ENCODE measurements around the gene FAM200C.

Gene FAM200C

GRCh38 chr5:160363211-160363610 is 36.6 kb downstream of the FAM200C start:
- no peak overlapping the region for H2AFZ ChIP-seq (ENCODE audit: insufficient read depth, low read length, poor library complexity)
- peaks cover 3 to 8% of the 10 kb centered on the region in 2 experiments for H3K4me1 ChIP-seq (ENCODE audit: control insufficient read depth in 1 of 2, insufficient read depth in 2 of 2, low read length in 2 of 2)
- H3K23ac ChIP-seq (ENCODE audit: low read length), result no peak overlapping the region
- no peak overlapping the region for H3K14ac ChIP-seq (ENCODE audit: low read length)
- H3K9ac ChIP-seq (ENCODE audit: low read length), result no peak overlapping the region
- H3K18ac ChIP-seq (ENCODE audit: low read length), result no peak overlapping the region
- no peak overlapping the region for H4K91ac ChIP-seq (ENCODE audit: low read depth, low read length)
- no peak overlapping the region for H3K4me2 ChIP-seq (ENCODE audit: low read length)
- no peak overlapping the region for H3K27ac ChIP-seq (ENCODE audit: low read depth, low read length)
- no peak overlapping the region for H2AK5ac ChIP-seq (ENCODE audit: low read length)
- H3K9me3 ChIP-seq (ENCODE audit: insufficient read depth, low read depth, low read length), result peaks cover 2% of the 10 kb centered on the region
- H3K4me3 ChIP-seq (ENCODE audit: low read depth, low read length), result no peak overlapping the region
- no peaks in the 10 kb centered on the region for H3K27me3 ChIP-seq (ENCODE audit: insufficient read depth, low read length)
- no peak overlapping the region for H3K4ac ChIP-seq (ENCODE audit: low read depth, low read length)
- H3K79me2 ChIP-seq (ENCODE audit: control insufficient read depth, insufficient read depth, low read length, poor library complexity), result no peaks in the 10 kb centered on the region
- H2BK120ac ChIP-seq (ENCODE audit: insufficient read depth, low read length, poor library complexity), result no peak overlapping the region
- H4K12ac ChIP-seq (ENCODE audit: low read depth, low read length), result no peak overlapping the region
- H3K36me3 ChIP-seq (ENCODE audit: control insufficient read depth in 1 of 2, insufficient read depth in 2 of 2, low read length in 2 of 2), result no peaks in the 10 kb centered on the region
- H4K8ac ChIP-seq (ENCODE audit: low read depth, low read length), result no peak overlapping the region
- no peak overlapping the region for H2BK5ac ChIP-seq (ENCODE audit: low read depth, low read length, poor library complexity)
- no CpG with 5 or more reads among the region's 3 CpGs for WGBS (ENCODE audit: extremely low coverage, insufficient coverage, insufficient read length)
- H2BK12ac ChIP-seq (ENCODE audit: low read length), result no peak overlapping the region
- no peaks in the 10 kb centered on the region for H3K79me1 ChIP-seq (ENCODE audit: low read length)
- DNase-seq, result no peak

DNA sequence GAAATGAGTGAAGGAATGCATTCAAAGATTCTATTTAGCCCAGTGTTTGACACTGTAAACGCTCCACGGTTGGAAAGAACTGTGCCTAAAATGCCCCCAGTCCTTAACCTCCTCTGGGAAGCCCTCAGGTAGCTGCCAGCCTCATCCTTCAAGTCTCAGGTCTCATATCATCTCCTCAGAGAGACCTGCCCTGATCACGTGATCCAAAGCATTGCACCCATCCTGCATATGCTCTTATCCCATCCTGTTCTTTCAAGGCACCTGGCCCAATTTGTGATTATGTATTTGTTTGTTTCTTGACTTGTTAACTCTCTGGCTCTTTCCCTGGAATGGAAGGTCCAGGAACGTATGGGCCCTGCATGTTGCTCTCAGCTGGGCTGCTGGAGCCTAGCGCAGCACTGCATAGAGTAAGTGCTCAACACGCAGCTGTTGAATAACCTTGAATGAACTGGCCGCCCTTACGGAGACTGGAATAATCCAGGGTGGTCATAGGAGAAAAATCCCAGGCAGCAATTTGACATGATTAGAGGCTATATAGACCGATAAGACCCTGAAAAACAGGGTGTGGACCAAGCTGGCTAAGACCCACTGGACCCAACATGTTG is 38.1 kb downstream of the FAM200C start:
- no peak overlapping the region for H3K27ac ChIP-seq (ENCODE audit: low read depth, low read length)
- no peak overlapping the region for H2BK12ac ChIP-seq (ENCODE audit: low read length)
- H4K91ac ChIP-seq (ENCODE audit: low read depth, low read length), result no peak overlapping the region
- peaks cover 3 to 8% of the 10 kb centered on the region in 2 experiments for H3K4me1 ChIP-seq (ENCODE audit: control insufficient read depth in 1 of 2, insufficient read depth in 2 of 2, low read length in 2 of 2)
- no peak overlapping the region for H2BK120ac ChIP-seq (ENCODE audit: insufficient read depth, low read length, poor library complexity)
- H3K23ac ChIP-seq (ENCODE audit: low read length), result no peak overlapping the region
- H3K9ac ChIP-seq (ENCODE audit: low read length), result no peak overlapping the region
- no peak overlapping the region for H3K14ac ChIP-seq (ENCODE audit: low read length)
- no peaks in the 10 kb centered on the region for H3K36me3 ChIP-seq (ENCODE audit: control insufficient read depth in 1 of 2, insufficient read depth in 2 of 2, low read length in 2 of 2)
- no peak overlapping the region for H2BK5ac ChIP-seq (ENCODE audit: low read depth, low read length, poor library complexity)
- no peak overlapping the region for H2AFZ ChIP-seq (ENCODE audit: insufficient read depth, low read length, poor library complexity)
- H2AK5ac ChIP-seq (ENCODE audit: low read length), result no peak overlapping the region
- no peak overlapping the region for H3K4me2 ChIP-seq (ENCODE audit: low read length)
- no peak overlapping the region for H3K18ac ChIP-seq (ENCODE audit: low read length)
- no peak overlapping the region for H4K8ac ChIP-seq (ENCODE audit: low read depth, low read length)
- no peak overlapping the region for H3K4ac ChIP-seq (ENCODE audit: low read depth, low read length)
- no peaks in the 10 kb centered on the region for H3K27me3 ChIP-seq (ENCODE audit: insufficient read depth, low read length)
- H4K12ac ChIP-seq (ENCODE audit: low read depth, low read length), result no peak overlapping the region
- H3K79me1 ChIP-seq (ENCODE audit: low read length), result no peaks in the 10 kb centered on the region
- H3K79me2 ChIP-seq (ENCODE audit: control insufficient read depth, insufficient read depth, low read length, poor library complexity), result no peaks in the 10 kb centered on the region
- H3K4me3 ChIP-seq (ENCODE audit: low read depth, low read length), result no peak overlapping the region
- H3K9me3 ChIP-seq (ENCODE audit: insufficient read depth, low read depth, low read length), result no peaks in the 10 kb centered on the region
- no CpG with 5 or more reads among the region's 9 CpGs for WGBS (ENCODE audit: extremely low coverage, insufficient coverage, insufficient read length)
- DNase-seq, result no peak

DNA sequence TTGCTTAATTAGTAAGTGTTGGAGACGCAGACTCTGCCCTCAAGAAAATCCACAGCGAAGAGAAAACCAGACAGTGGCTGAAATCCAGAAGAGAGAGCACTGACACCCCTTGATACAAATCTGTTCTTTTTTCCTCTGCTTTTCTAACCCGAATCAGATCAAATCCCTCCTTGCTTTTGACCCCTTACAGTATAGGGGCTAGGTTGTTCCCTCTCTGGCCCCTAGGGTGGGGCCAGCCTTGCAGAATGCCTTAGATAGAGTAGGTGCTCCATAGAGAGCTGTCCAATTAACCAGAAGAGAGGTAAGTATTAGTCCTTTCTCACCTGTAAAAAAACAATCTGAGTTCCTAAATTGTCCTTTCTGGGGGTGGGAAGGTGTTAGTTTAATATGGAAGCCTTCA is 39.5 kb downstream of the FAM200C start:
- H3K4me3 ChIP-seq (ENCODE audit: low read depth, low read length), result no peak overlapping the region
- H2AK5ac ChIP-seq (ENCODE audit: low read length), result no peak overlapping the region
- no peak overlapping the region for H2BK120ac ChIP-seq (ENCODE audit: insufficient read depth, low read length, poor library complexity)
- no peaks in the 10 kb centered on the region for H3K79me1 ChIP-seq (ENCODE audit: low read length)
- no peak overlapping the region for H3K14ac ChIP-seq (ENCODE audit: low read length)
- H4K12ac ChIP-seq (ENCODE audit: low read depth, low read length), result no peak overlapping the region
- peaks cover 3 to 8% of the 10 kb centered on the region in 2 experiments for H3K4me1 ChIP-seq (ENCODE audit: control insufficient read depth in 1 of 2, insufficient read depth in 2 of 2, low read length in 2 of 2)
- H4K91ac ChIP-seq (ENCODE audit: low read depth, low read length), result no peak overlapping the region
- WGBS (ENCODE audit: extremely low coverage, insufficient coverage, insufficient read length), result no CpG with 5 or more reads among the region's 3 CpGs
- H3K18ac ChIP-seq (ENCODE audit: low read length), result no peak overlapping the region
- no peak for DNase-seq
- H3K27ac ChIP-seq (ENCODE audit: low read depth, low read length), result no peak overlapping the region
- no peak overlapping the region for H2BK12ac ChIP-seq (ENCODE audit: low read length)
- no peak overlapping the region for H3K4ac ChIP-seq (ENCODE audit: low read depth, low read length)
- no peaks in the 10 kb centered on the region for H3K36me3 ChIP-seq (ENCODE audit: control insufficient read depth in 1 of 2, insufficient read depth in 2 of 2, low read length in 2 of 2)
- no peak overlapping the region for H2BK5ac ChIP-seq (ENCODE audit: low read depth, low read length, poor library complexity)
- no peaks in the 10 kb centered on the region for H3K79me2 ChIP-seq (ENCODE audit: control insufficient read depth, insufficient read depth, low read length, poor library complexity)
- H3K23ac ChIP-seq (ENCODE audit: low read length), result no peak overlapping the region
- H3K9me3 ChIP-seq (ENCODE audit: insufficient read depth, low read depth, low read length), result no peaks in the 10 kb centered on the region
- H4K8ac ChIP-seq (ENCODE audit: low read depth, low read length), result no peak overlapping the region
- peak overlapping the region; percentile 10 for H2AFZ ChIP-seq (ENCODE audit: insufficient read depth, low read length, poor library complexity)
- no peaks in the 10 kb centered on the region for H3K27me3 ChIP-seq (ENCODE audit: insufficient read depth, low read length)
- H3K9ac ChIP-seq (ENCODE audit: low read length), result no peak overlapping the region
- no peak overlapping the region for H3K4me2 ChIP-seq (ENCODE audit: low read length)

DNA sequence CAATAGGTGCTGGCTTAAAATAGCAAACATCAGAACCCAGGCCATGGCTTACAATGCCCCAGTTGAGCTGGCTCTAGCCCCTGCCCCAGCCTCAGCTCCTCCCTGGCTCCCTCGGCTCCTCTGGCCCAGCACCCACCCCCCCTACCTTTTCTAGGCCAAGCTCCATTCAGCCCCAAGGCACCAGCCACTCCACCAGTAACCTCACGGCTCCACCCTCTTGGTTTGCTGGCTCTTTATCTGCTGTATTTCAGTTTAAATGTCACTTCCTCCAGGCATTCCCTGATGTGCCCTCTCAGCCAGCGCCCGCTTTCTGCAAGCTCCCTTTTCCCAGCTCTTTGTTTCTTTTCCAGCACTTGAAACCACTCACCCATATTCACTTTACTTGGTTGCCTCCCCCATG is 40.0 kb downstream of the FAM200C start:
- DNase-seq, result no peak
- peaks cover 3 to 8% of the 10 kb centered on the region in 2 experiments for H3K4me1 ChIP-seq (ENCODE audit: control insufficient read depth in 1 of 2, insufficient read depth in 2 of 2, low read length in 2 of 2)
- peak overlapping the region; percentile 10 for H2AFZ ChIP-seq (ENCODE audit: insufficient read depth, low read length, poor library complexity)
- no peak overlapping the region for H4K12ac ChIP-seq (ENCODE audit: low read depth, low read length)
- peak overlapping the region; percentile 67 for H4K8ac ChIP-seq (ENCODE audit: low read depth, low read length)
- H3K23ac ChIP-seq (ENCODE audit: low read length), result no peak overlapping the region
- H2BK120ac ChIP-seq (ENCODE audit: insufficient read depth, low read length, poor library complexity), result no peak overlapping the region
- no peak overlapping the region for H3K4ac ChIP-seq (ENCODE audit: low read depth, low read length)
- H3K14ac ChIP-seq (ENCODE audit: low read length), result peak overlapping the region; percentile 6
- H3K9me3 ChIP-seq (ENCODE audit: insufficient read depth, low read depth, low read length), result no peaks in the 10 kb centered on the region
- no peak overlapping the region for H3K9ac ChIP-seq (ENCODE audit: low read length)
- H3K79me1 ChIP-seq (ENCODE audit: low read length), result no peaks in the 10 kb centered on the region
- H3K4me2 ChIP-seq (ENCODE audit: low read length), result no peak overlapping the region
- H3K79me2 ChIP-seq (ENCODE audit: control insufficient read depth, insufficient read depth, low read length, poor library complexity), result no peaks in the 10 kb centered on the region
- H3K18ac ChIP-seq (ENCODE audit: low read length), result no peak overlapping the region
- no peaks in the 10 kb centered on the region for H3K27me3 ChIP-seq (ENCODE audit: insufficient read depth, low read length)
- no peak overlapping the region for H2BK5ac ChIP-seq (ENCODE audit: low read depth, low read length, poor library complexity)
- no CpG with 5 or more reads among the region's 4 CpGs for WGBS (ENCODE audit: extremely low coverage, insufficient coverage, insufficient read length)
- H2BK12ac ChIP-seq (ENCODE audit: low read length), result no peak overlapping the region
- H3K4me3 ChIP-seq (ENCODE audit: low read depth, low read length), result no peak overlapping the region
- no peaks in the 10 kb centered on the region for H3K36me3 ChIP-seq (ENCODE audit: control insufficient read depth in 1 of 2, insufficient read depth in 2 of 2, low read length in 2 of 2)
- H3K27ac ChIP-seq (ENCODE audit: low read depth, low read length), result peak overlapping the region; percentile 8
- no peak overlapping the region for H2AK5ac ChIP-seq (ENCODE audit: low read length)
- no peak overlapping the region for H4K91ac ChIP-seq (ENCODE audit: low read depth, low read length)

Measured in trophoblast cell (in vitro differentiated cells and primary cell).